Frontal cortex (tissue), 4 donors: ENCODE measurements around the gene CBX7. TPM values are rescaled to one million over a fixed set of nuclear protein-coding genes. Genes with fewer than 3 reads are reported as not detected.

Source experiments
- DNase-seq, 2 donors: peaks; one replicate each; pipeline ENCODE4 v3.0.0; 2012; ENCODE audit warnings: low spot score in 2 of 2
- FAIRE-seq: peaks from 2 replicates; lab custom pipeline; 2012; peaks lifted over from hg19 to GRCh38; lab: Jason Lieb, UNC
- total RNA-seq: library from RNA; depleted of rRNA; stranded (reverse); fragments of >200 nt; gene quantifications from one replicate; pipeline ENCODE4 v1.2.3, GENCODE V29; 2014
- donor health status: control.
- donor health status: control.
- donor health status: control.

The CBX7 gene
- 6.1 TPM for total RNA-seq

- DNase-seq (peak; percentile 99), FAIRE-seq (no peak)
Observed at GRCh38 chr22:39152511-39153219, at the start of gene CBX7. Gene CBX7 (minus strand): TSS chr22:39152680. CDS start chr22:39152444, 236 bp downstream.

- FAIRE-seq (no peak), DNase-seq (no peak)
Observed at GRCh38 chr22:39197578-39197977, 45.1 kb upstream of the CBX7 start.

- DNase-seq (no peak), FAIRE-seq (no peak)
Observed at GRCh38 chr22:39194098-39194497, 41.6 kb upstream of the CBX7 start.

GRCh38 chr22:39188809-39189208 is 36.3 kb upstream of the CBX7 start:
- FAIRE-seq (no peak), DNase-seq (no peak)

- peak; percentile 63 to 66 for DNase-seq
- FAIRE-seq = no peak
Observed at GRCh38 chr22:39185601-39186012, 33.1 kb upstream of the CBX7 start.

- FAIRE-seq = no peak
- DNase-seq = no peak
Observed at GRCh38 chr22:39184586-39185577, 32.4 kb upstream of the CBX7 start.

- DNase-seq (no peak), FAIRE-seq (no peak)
Observed at GRCh38 chr22:39183991-39184585, 31.6 kb upstream of the CBX7 start.

GRCh38 chr22:39182478-39183030 is 30.1 kb upstream of the CBX7 start:
- DNase-seq (no peak), FAIRE-seq (no peak)

GRCh38 chr22:39181778-39182177 is 29.3 kb upstream of the CBX7 start:
- FAIRE-seq (no peak), DNase-seq (no peak)

- FAIRE-seq = no peak
- DNase-seq = no peak
Observed at GRCh38 chr22:39181356-39181755, 28.9 kb upstream of the CBX7 start.

- FAIRE-seq (no peak), DNase-seq (no peak)
Observed at GRCh38 chr22:39179841-39180335, 27.4 kb upstream of the CBX7 start.

- DNase-seq (no peak), FAIRE-seq (no peak)
Observed at GRCh38 chr22:39179401-39179827, 26.9 kb upstream of the CBX7 start.

GRCh38 chr22:39178206-39179111 is 26.0 kb upstream of the CBX7 start:
- FAIRE-seq = no peak
- DNase-seq = no peak

GRCh38 chr22:39177791-39178190 is 25.3 kb upstream of the CBX7 start:
- DNase-seq (no peak), FAIRE-seq (no peak)

GRCh38 chr22:39177456-39177775 is 24.9 kb upstream of the CBX7 start:
- DNase-seq (no peak), FAIRE-seq (no peak)

- no peak for FAIRE-seq
- DNase-seq = no peak
Observed at GRCh38 chr22:39176714-39177455, 24.4 kb upstream of the CBX7 start.

GRCh38 chr22:39176143-39176713 is 23.7 kb upstream of the CBX7 start:
- FAIRE-seq = no peak
- no peak for DNase-seq
